IMR-90 (cell line): ENCODE results near the gene NFIA. TPM values are rescaled to one million over a fixed set of nuclear protein-coding genes. Genes with fewer than 3 reads are reported as not detected.
A peak's percentile ranks its signal among the peaks of the same experiment; 100 is the strongest.

Experiments used
- ATAC-seq: fragments of 200-7000 bp; cut with Tn5 transposase; 2 replicates; pipeline ENCODE4 v1.9.1; 2020; ENCODE audit warnings: low read depth, mild to moderate bottlenecking, moderate library complexity
- BruUV-seq: library from RNA; stranded (reverse); fragments of 400-500 nt; replicated peaks from 2 replicates; lab custom pipeline; 2021; lab: Mats Ljungman, UMichigan
- CTCF ChIA-PET: fragments of 300-600 bp; formaldehyde crosslinking; extraction: SDS; loops from one replicate; lab custom pipeline; 2021; ENCODE audit warnings: antibody characterized with exemption; lab: Yijun Ruan, JAX
- POLR2A ChIA-PET: fragments of 300-600 bp; sonication (Branson Sonifier 250); formaldehyde crosslinking; loops from one replicate; lab custom pipeline; 2022; ENCODE audit warnings: antibody characterized with exemption; ENCODE audit not compliant: unreplicated experiment; lab: Charles Lee
- DNase-seq: peaks from one replicate; pipeline ENCODE4 v3.0.0; 2013
- H2AFZ ChIP-seq: replicated peaks from 2 replicates; pipeline ENCODE3; 2013; ENCODE audit warnings: low read length, mild to moderate bottlenecking; ENCODE audit not compliant: poor library complexity
- H2AK5ac ChIP-seq: 2 replicates; pipeline ENCODE4 v1.6.1; 2013; ENCODE audit warnings: low read depth, low read length, inconsistent platforms
- H2AK9ac ChIP-seq: replicated peaks from 2 replicates; pipeline ENCODE3; 2013; ENCODE audit warnings: mild to moderate bottlenecking, low read depth, low read length, moderate library complexity; ENCODE audit not compliant: poor library complexity
- H2BK120ac ChIP-seq: 2 replicates; pipeline ENCODE4 v1.6.1; 2013; ENCODE audit warnings: low read depth, low read length, inconsistent platforms
- H2BK15ac ChIP-seq: 3 replicates; pipeline ENCODE4 v1.6.1; 2013; ENCODE audit warnings: low read depth, low read length, inconsistent platforms
- H2BK20ac ChIP-seq: 2 replicates; pipeline ENCODE4 v1.6.1; 2013; ENCODE audit warnings: low read depth, mild to moderate bottlenecking, inconsistent platforms, low read length, moderate library complexity
- H2BK5ac ChIP-seq: 2 replicates; pipeline ENCODE4 v1.6.1; 2013; ENCODE audit warnings: mild to moderate bottlenecking, low read depth, low read length, inconsistent platforms; ENCODE audit not compliant: poor library complexity, severe bottlenecking
- H3K14ac ChIP-seq: replicated peaks from 2 replicates; pipeline ENCODE4 v1.6.1; 2013; ENCODE audit warnings: low read depth, low read length, inconsistent platforms
- H3K18ac ChIP-seq: 2 replicates; pipeline ENCODE4 v1.6.1; 2013; ENCODE audit warnings: low read depth, low read length, control low read depth
- H3K23ac ChIP-seq: 2 replicates; pipeline ENCODE4 v1.6.1; 2013; ENCODE audit warnings: low read depth, low read length, inconsistent platforms
- H3K27ac ChIP-seq: 2 replicates; pipeline ENCODE4 v1.5.1; 2013; ENCODE audit warnings: mild to moderate bottlenecking, control low read depth, low read length; ENCODE audit not compliant: insufficient read depth
- H3K27me3 ChIP-seq: 2 replicates; pipeline ENCODE4 v1.6.1; 2013; ENCODE audit warnings: low read length; ENCODE audit not compliant: control insufficient read depth, insufficient read depth
- H3K36me3 ChIP-seq: 2 replicates; pipeline ENCODE4 v1.6.1; 2013; ENCODE audit warnings: low read length, mixed read lengths; ENCODE audit not compliant: control insufficient read depth, insufficient read depth
- H3K4ac ChIP-seq: 2 replicates; pipeline ENCODE4 v1.6.1; 2013; ENCODE audit warnings: low read depth, low read length, inconsistent platforms
- H3K4me1 ChIP-seq: 2 replicates; pipeline ENCODE4 v1.6.1; 2013; ENCODE audit warnings: low read length, mixed read lengths; ENCODE audit not compliant: control insufficient read depth, insufficient read depth
- H3K4me2 ChIP-seq: 2 replicates; pipeline ENCODE4 v1.6.1; 2013; ENCODE audit warnings: low read depth, mild to moderate bottlenecking, control low read depth, low read length, moderate library complexity
- H3K4me3 ChIP-seq: 2 replicates; pipeline ENCODE4 v1.5.1; 2013; ENCODE audit warnings: low read depth, mild to moderate bottlenecking, control low read depth, low read length, moderate library complexity; ENCODE audit not compliant: insufficient read depth
- H3K56ac ChIP-seq: 2 replicates; pipeline ENCODE4 v1.6.1; 2013; ENCODE audit warnings: low read length, inconsistent platforms; ENCODE audit not compliant: insufficient read depth; ENCODE audit errors: extremely low read depth
- H3K79me1 ChIP-seq, 2 experiments: 2 replicates each; pipeline ENCODE4 v1.6.1; 2013; ENCODE audit warnings: low read length in 2 of 2, inconsistent platforms in 1 of 2, low read depth in 1 of 2
- H3K9ac ChIP-seq: 2 replicates; pipeline ENCODE4 v1.6.1; 2013; ENCODE audit warnings: low read depth, low read length, control low read depth
- H3K9me1 ChIP-seq: 2 replicates; pipeline ENCODE4 v1.6.1; 2013; ENCODE audit warnings: low read length, inconsistent platforms; ENCODE audit not compliant: insufficient read depth
- H3K9me3 ChIP-seq: 2 replicates; pipeline ENCODE4 v1.6.1; 2013; ENCODE audit warnings: low read length; ENCODE audit not compliant: control insufficient read depth, insufficient read depth
- H4K20me1 ChIP-seq: 2 replicates; pipeline ENCODE4 v1.6.1; 2013; ENCODE audit warnings: low read length, inconsistent platforms; ENCODE audit not compliant: insufficient read depth
- H4K5ac ChIP-seq: 2 replicates; pipeline ENCODE4 v1.6.1; 2013; ENCODE audit warnings: mild to moderate bottlenecking, low read depth, low read length, control low read depth
- H4K8ac ChIP-seq, 2 experiments: 2 replicates each; pipeline ENCODE4 v1.6.1; 2013; ENCODE audit warnings: low read depth in 2 of 2, low read length in 2 of 2, control low read depth in 1 of 2, inconsistent platforms in 1 of 2
- H4K91ac ChIP-seq: 2 replicates; pipeline ENCODE4 v1.6.1; 2013; ENCODE audit warnings: low read depth, low read length, inconsistent platforms; ENCODE audit not compliant: insufficient read depth
- BHLHE40 ChIP-seq: fragments of 150-350 bp; IDR thresholded peaks from 2 replicates; pipeline ENCODE4 v1.6.1; 2016; ENCODE audit warnings: mild to moderate bottlenecking, low read depth, low read length
- CEBPB ChIP-seq: IDR thresholded peaks from 2 replicates; pipeline ENCODE4 v1.6.1; 2012; ENCODE audit warnings: low read depth, low read length, improper control_type of control experiment
- CHD1 ChIP-seq: IDR thresholded peaks from 2 replicates; pipeline ENCODE4 v1.6.1; 2012; ENCODE audit warnings: low read depth, low read length, improper control_type of control experiment
- FOS ChIP-seq: fragments of 150-350 bp; IDR thresholded peaks from 2 replicates; pipeline ENCODE4 v1.6.1; 2016; ENCODE audit warnings: low read depth, low read length
- MAFK ChIP-seq: IDR thresholded peaks from 2 replicates; pipeline ENCODE4 v1.6.1; 2012; ENCODE audit warnings: low read depth, low read length, improper control_type of control experiment
- MAZ ChIP-seq: IDR thresholded peaks from 2 replicates; pipeline ENCODE4 v1.6.1; 2012; ENCODE audit warnings: low read depth, mild to moderate bottlenecking, low read length, improper control_type of control experiment, moderate library complexity, borderline replicate concordance
- MXI1 ChIP-seq: IDR thresholded peaks from 2 replicates; pipeline ENCODE4 v1.6.1; 2012; ENCODE audit warnings: low read depth, mild to moderate bottlenecking, low read length, moderate library complexity, borderline replicate concordance
- NFE2L2 ChIP-seq: fragments of 150-350 bp; IDR thresholded peaks from 2 replicates; pipeline ENCODE4 v1.6.1; 2016; ENCODE audit warnings: low read depth, mild to moderate bottlenecking, low read length
- POLR2A ChIP-seq: IDR thresholded peaks from 2 replicates; pipeline ENCODE4 v1.6.1; 2012; ENCODE audit warnings: mild to moderate bottlenecking, low read depth, low read length
- RAD21 ChIP-seq: IDR thresholded peaks from 2 replicates; pipeline ENCODE4 v1.6.1; 2012; ENCODE audit warnings: low read length, improper control_type of control experiment
- RCOR1 ChIP-seq: IDR thresholded peaks from 2 replicates; pipeline ENCODE4 v1.6.1; 2012; ENCODE audit warnings: mild to moderate bottlenecking, low read length, improper control_type of control experiment; ENCODE audit not compliant: insufficient replicate concordance
- RFX5 ChIP-seq: IDR thresholded peaks from 2 replicates; pipeline ENCODE4 v1.8.0; 2012; ENCODE audit warnings: low read depth, mild to moderate bottlenecking, low read length, moderate library complexity
- SMC3 ChIP-seq: fragments of 150-350 bp; IDR thresholded peaks from 2 replicates; pipeline ENCODE4 v1.6.1; 2016; ENCODE audit warnings: low read depth, mild to moderate bottlenecking, antibody characterized with exemption, low read length, moderate library complexity
- WGBS, 2 experiments: methylation state at CpG; one replicate each; pipeline versions ENCODE4 v1.1.5 to v1.1.7; 2013; ENCODE audit warnings: missing lambda C conversion rate in 2 of 2; ENCODE audit not compliant: insufficient read length in 1 of 2; ENCODE audit errors: extremely low coverage in 2 of 2; 5-methylcytosine and 5-hydroxymethylcytosine counted together
- dilution Hi-C: fragments of 300-500 bp; cut with HindIII; formaldehyde crosslinking; loops from one replicate; pipeline ENCODE4 v1.14.3; 2018; ENCODE audit warnings: low sequenced_read_pairs; ENCODE audit not compliant: unreplicated experiment
- in situ Hi-C: fragments of 300-500 bp; cut with MboI; formaldehyde crosslinking; loops from 3 replicates; pipeline ENCODE4 v1.14.3; 2019; ENCODE audit warnings: low sequenced_read_pairs, inconsistent platforms, mixed read lengths
- intact Hi-C: fragments of 100-400 bp; cut with micrococcal nuclease; formaldehyde crosslinking; loops from 2 replicates; pipeline ENCODE4 v1.10.0; 2022
- polyA plus RNA-seq, 3 experiments: library from polyadenylated mRNA; depleted of rRNA; stranded (reverse); fragments of >200 nt; gene quantifications; 2 replicates each; pipeline ENCODE4 v1.2.3, GENCODE V29; 2012; ENCODE audit warnings: low replicate concordance in 1 of 3
- total RNA-seq: library from RNA; depleted of rRNA; stranded (reverse); fragments of >200 nt; gene quantifications from 2 replicates; pipeline ENCODE4 v1.2.3, GENCODE V29; 2012
- TF ChIP-seq, protein P1 (sequence below): fragments of 150-350 bp; IDR thresholded peaks from 2 replicates; pipeline ENCODE4 v1.6.1; 2016; ENCODE audit warnings: low read depth, mild to moderate bottlenecking, low read length, moderate library complexity, borderline replicate concordance
- TF ChIP-seq, protein P2 (sequence below): fragments of 150-350 bp; IDR thresholded peaks from 2 replicates; pipeline ENCODE4 v1.6.1; 2017; ENCODE audit warnings: mild to moderate bottlenecking, antibody characterized with exemption, low read length, low read depth
- TF ChIP-seq, protein P3 (sequence below): conservative IDR thresholded peaks from 2 replicates; pipeline ENCODE4 v1.5.1; 2012; ENCODE audit warnings: mild to moderate bottlenecking, low read depth, low read length, improper control_type of control experiment

The NFIA gene
- total and polyA plus RNA-seq, 2 of the 4 experiments (the other 2 are of a cell fraction), result 1.6 to 2.2 TPM

DNA sequence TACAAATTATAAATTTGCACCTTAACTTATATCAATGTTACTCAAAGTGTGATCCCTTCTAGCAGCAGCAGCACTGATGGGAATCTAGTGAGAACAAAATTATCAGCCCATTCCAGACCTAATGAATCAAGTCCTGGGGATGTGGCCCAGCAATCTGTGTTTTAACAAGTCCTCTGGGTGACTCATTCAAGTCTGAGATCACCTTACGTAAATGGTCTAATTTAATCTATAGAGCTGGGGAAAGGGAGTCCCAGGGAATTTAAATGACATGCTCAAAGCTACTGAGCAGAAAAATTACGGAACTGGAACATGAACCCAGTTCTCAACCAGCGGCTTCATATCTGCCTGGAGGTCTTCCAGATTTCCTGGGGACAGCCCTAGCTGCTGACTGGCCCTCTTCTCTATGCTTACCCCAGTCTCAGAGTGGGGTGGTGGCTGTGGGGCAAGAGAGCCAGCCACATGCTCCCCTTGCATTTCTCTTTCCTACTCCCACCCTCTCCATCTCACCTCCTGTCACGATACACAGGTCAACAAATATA, 422.6 kb downstream of the NFIA start:
- Histone ChIP-seq H3K27ac (no peak overlapping the region), H3K4ac (no peak overlapping the region), H3K4me3 (no peak overlapping the region), H2BK120ac (no peak overlapping the region), H3K56ac (no peak overlapping the region), H2AK9ac (no peak overlapping the region), H3K4me1 (no peaks in the 10 kb centered on the region), H3K23ac (no peak overlapping the region), H2BK5ac (no peak overlapping the region), H4K20me1 (no peaks in the 10 kb centered on the region), H3K79me1 (no peaks in the 10 kb centered on the region), H2AFZ (no peak overlapping the region), H3K9me3 (no peaks in the 10 kb centered on the region), H4K8ac (no peak overlapping the region), H3K14ac (no peak overlapping the region), H3K18ac (no peak overlapping the region), H2BK20ac (no peak overlapping the region), H3K27me3 (no peaks in the 10 kb centered on the region), H3K9me1 (no peaks in the 10 kb centered on the region), H4K5ac (no peak overlapping the region), H3K9ac (no peak overlapping the region), H4K91ac (no peak overlapping the region), H3K4me2 (no peak overlapping the region), H2BK15ac (no peak overlapping the region), H3K36me3 (no peaks in the 10 kb centered on the region), H2AK5ac (no peak overlapping the region)
- intact Hi-C loops (no loop called here), dilution Hi-C loops (no loop called here), in situ Hi-C loops (no loop called here)
- ChIA-PET CTCF (no interaction called here), POLR2A (no interaction called here)
- ATAC-seq (no peak), DNase-seq (peak; percentile 19)
- TF ChIP-seq, protein P1, sequence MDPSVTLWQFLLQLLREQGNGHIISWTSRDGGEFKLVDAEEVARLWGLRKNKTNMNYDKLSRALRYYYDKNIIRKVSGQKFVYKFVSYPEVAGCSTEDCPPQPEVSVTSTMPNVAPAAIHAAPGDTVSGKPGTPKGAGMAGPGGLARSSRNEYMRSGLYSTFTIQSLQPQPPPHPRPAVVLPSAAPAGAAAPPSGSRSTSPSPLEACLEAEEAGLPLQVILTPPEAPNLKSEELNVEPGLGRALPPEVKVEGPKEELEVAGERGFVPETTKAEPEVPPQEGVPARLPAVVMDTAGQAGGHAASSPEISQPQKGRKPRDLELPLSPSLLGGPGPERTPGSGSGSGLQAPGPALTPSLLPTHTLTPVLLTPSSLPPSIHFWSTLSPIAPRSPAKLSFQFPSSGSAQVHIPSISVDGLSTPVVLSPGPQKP, result no peak
- TF ChIP-seq MXI1 (no peak), RFX5 (no peak), RAD21 (no peak), MAZ (no peak), NFE2L2 (no peak), SMC3 (no peak), BHLHE40 (no peak), MAFK (no peak), CEBPB (no peak), CHD1 (no peak), RCOR1 (no peak), POLR2A (no peak), FOS (no peak)
- TF ChIP-seq, protein P2, sequence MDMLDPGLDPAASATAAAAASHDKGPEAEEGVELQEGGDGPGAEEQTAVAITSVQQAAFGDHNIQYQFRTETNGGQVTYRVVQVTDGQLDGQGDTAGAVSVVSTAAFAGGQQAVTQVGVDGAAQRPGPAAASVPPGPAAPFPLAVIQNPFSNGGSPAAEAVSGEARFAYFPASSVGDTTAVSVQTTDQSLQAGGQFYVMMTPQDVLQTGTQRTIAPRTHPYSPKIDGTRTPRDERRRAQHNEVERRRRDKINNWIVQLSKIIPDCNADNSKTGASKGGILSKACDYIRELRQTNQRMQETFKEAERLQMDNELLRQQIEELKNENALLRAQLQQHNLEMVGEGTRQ, result no peak
- TF ChIP-seq, protein P3, sequence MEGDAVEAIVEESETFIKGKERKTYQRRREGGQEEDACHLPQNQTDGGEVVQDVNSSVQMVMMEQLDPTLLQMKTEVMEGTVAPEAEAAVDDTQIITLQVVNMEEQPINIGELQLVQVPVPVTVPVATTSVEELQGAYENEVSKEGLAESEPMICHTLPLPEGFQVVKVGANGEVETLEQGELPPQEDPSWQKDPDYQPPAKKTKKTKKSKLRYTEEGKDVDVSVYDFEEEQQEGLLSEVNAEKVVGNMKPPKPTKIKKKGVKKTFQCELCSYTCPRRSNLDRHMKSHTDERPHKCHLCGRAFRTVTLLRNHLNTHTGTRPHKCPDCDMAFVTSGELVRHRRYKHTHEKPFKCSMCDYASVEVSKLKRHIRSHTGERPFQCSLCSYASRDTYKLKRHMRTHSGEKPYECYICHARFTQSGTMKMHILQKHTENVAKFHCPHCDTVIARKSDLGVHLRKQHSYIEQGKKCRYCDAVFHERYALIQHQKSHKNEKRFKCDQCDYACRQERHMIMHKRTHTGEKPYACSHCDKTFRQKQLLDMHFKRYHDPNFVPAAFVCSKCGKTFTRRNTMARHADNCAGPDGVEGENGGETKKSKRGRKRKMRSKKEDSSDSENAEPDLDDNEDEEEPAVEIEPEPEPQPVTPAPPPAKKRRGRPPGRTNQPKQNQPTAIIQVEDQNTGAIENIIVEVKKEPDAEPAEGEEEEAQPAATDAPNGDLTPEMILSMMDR, result no peak
- no CpG with 5 or more reads among the region's 4 CpGs for WGBS, 2 experiments
- BruUV-seq, result no TSS peak
